SK-N-SH (cell line): ENCODE results near the gene RNF151.

Experiments
- CHD2 ChIP-seq: fragments of 150-350 bp; IDR thresholded peaks from 2 replicates; pipeline ENCODE4 v1.6.1; 2018; ENCODE audit warnings: low read length; ENCODE audit not compliant: partially characterized antibody
- CTCF ChIP-seq: fragments of 200-600 bp; sonication (generic); IDR thresholded peaks from 2 replicates; pipeline ENCODE4 v1.6.1; 2017; ENCODE audit warnings: antibody characterized with exemption, mild to moderate bottlenecking, moderate library complexity
- EP300 ChIP-seq, 2 experiments: IDR thresholded peaks; 2 replicates each; pipeline versions ENCODE4 v1.4.0 to v1.6.1; 2012; ENCODE audit warnings: borderline replicate concordance in 1 of 2, low read depth in 1 of 2, low read length in 1 of 2
- FOSL2 ChIP-seq: IDR thresholded peaks from 2 replicates; pipeline ENCODE4 v1.4.0; 2012; ENCODE audit warnings: low read depth, mild to moderate bottlenecking, moderate library complexity, borderline replicate concordance
- FOXM1 ChIP-seq: IDR thresholded peaks from 2 replicates; pipeline ENCODE4 v1.4.0; 2012; ENCODE audit warnings: low read depth, mild to moderate bottlenecking
- JUND ChIP-seq: IDR thresholded peaks from 2 replicates; pipeline ENCODE4 v1.4.0; 2012
- NFIC ChIP-seq: IDR thresholded peaks from 2 replicates; pipeline ENCODE4 v1.4.0; 2012; ENCODE audit warnings: borderline replicate concordance
- POLR2AphosphoS5 ChIP-seq: IDR thresholded peaks from 2 replicates; pipeline ENCODE4 v1.6.1; 2012; ENCODE audit warnings: low read depth, low read length
- RCOR1 ChIP-seq: fragments of 150-350 bp; IDR thresholded peaks from 2 replicates; pipeline ENCODE4 v1.6.1; 2017; ENCODE audit warnings: antibody characterized with exemption, low read length
- REST ChIP-seq: IDR thresholded peaks from 2 replicates; pipeline ENCODE4 v1.6.1; 2012; ENCODE audit warnings: mild to moderate bottlenecking, low read depth, low read length, moderate library complexity
- RXRA ChIP-seq: IDR thresholded peaks from 2 replicates; pipeline ENCODE4 v1.4.0; 2012; ENCODE audit warnings: low read depth, mild to moderate bottlenecking, borderline replicate concordance
- SIN3A ChIP-seq: IDR thresholded peaks from 2 replicates; pipeline ENCODE4 v1.6.1; 2012; ENCODE audit warnings: low read depth, mild to moderate bottlenecking, low read length, moderate library complexity, borderline replicate concordance
- TAF1 ChIP-seq: IDR thresholded peaks from 2 replicates; pipeline ENCODE4 v1.6.1; 2012; ENCODE audit warnings: low read depth, mild to moderate bottlenecking, low read length, moderate library complexity, borderline replicate concordance
- ZBTB33 ChIP-seq: IDR thresholded peaks from 2 replicates; pipeline ENCODE4 v1.4.0; 2012; ENCODE audit warnings: low read depth, borderline replicate concordance

GRCh38 chr16:1997494-1998359, 31.1 kb downstream of the RNF151 start:
- TF ChIP-seq JUND (no peak), CHD2 (no peak), NFIC (no peak), FOSL2 (no peak), REST (no peak), TAF1 (no peak), FOXM1 (no peak), CTCF (no peak), EP300 (IDR thresholded peaks at IDR 0.05; ENCODE audit: borderline replicate concordance in 1 of 2, low read depth in 1 of 2, low read length in 1 of 2) (no peak), POLR2AphosphoS5 (no peak), ZBTB33 (no peak), RCOR1 (no peak), RXRA (no peak), SIN3A (no peak)
